ENCODE results near the gene FGD2. TPM values are rescaled to one million over a fixed set of nuclear protein-coding genes. Genes with fewer than 3 reads are reported as not detected.

The FGD2 gene
- total and polyA plus RNA-seq, 2 of the 8 experiments (the other 6 are each of a cell fraction or from before 2014, with no cell fraction given): 0.12 to 0.32 TPM

DNA sequence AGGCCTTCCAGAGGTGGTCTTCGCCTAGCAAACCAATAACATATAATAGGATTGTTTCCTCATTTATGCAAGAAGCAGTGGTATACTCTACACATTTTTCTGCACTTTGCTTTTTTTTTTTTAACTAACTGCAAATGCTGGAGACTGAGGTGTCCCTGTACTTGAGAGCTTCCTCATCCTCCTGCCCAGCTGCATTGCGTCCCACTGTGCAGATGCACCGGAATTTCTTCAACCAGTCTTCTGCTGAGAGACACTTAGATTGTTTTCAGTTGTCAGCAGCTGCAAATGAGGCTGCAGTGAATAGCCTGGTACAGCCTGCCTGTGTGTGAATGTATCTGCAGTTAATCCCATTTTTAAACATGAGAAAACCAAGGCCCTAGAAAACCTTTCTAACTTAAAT, 11.5 kb downstream of the FGD2 start (continued):
- TF ChIP-seq CHD7 (IDR thresholded peaks at IDR 0.05; ENCODE audit: insufficient replicate concordance, low read length) (no peak), PHF8 (conservative IDR thresholded peaks at IDR 0.05; ENCODE audit: low read depth, low read length) (no peak), TEAD4 (IDR thresholded peaks at IDR 0.05; ENCODE audit: low read depth, low read length) (no peak), MAFK (IDR thresholded peaks at IDR 0.05; ENCODE audit: low read depth, low read length) (no peak), NANOG (IDR thresholded peaks at IDR 0.05; ENCODE audit: insufficient read depth, low read depth, low read length, poor library complexity, severe bottlenecking) (no peak), BCL11A (IDR thresholded peaks at IDR 0.05; ENCODE audit: low read depth in 2 of 2, low read length in 2 of 2) (no peak)

All from H1 (cell line).